Measurements from ENCODE around the gene ITGA2B.
"Not testable (repeated sequence)": the region's sequence is repeated elsewhere in the genome, so short reads cannot be mapped to it uniquely, and the experiment has no call there.

The ITGA2B gene

GRCh38 chr17:44368391-44369243, 20.8 kb downstream of the ITGA2B start:
- not testable (repeated sequence) for DNase-seq

- no peak for DNase-seq
Measured at GRCh38 chr17:44367231-44367979, 22.0 kb downstream of the ITGA2B start.

GRCh38 chr17:44365051-44365450, 24.4 kb downstream of the ITGA2B start:
- DNase-seq: not testable (repeated sequence)

GRCh38 chr17:44363613-44364159, 25.8 kb downstream of the ITGA2B start, which contains the start of gene FAM171A2:
Gene FAM171A2 (minus strand): TSS chr17:44363853. CDS start chr17:44363714, 139 bp downstream.
- peak; percentile 64 for DNase-seq

GRCh38 chr17:44362949-44363612, 26.4 kb downstream of the ITGA2B start:
- DNase-seq: no peak

- no peak for DNase-seq
Measured at GRCh38 chr17:44362459-44362948, 26.9 kb downstream of the ITGA2B start.

GRCh38 chr17:44361292-44362260, 27.9 kb downstream of the ITGA2B start:
- DNase-seq: no peak

- DNase-seq: no peak
Measured at GRCh38 chr17:44360826-44361225, 28.6 kb downstream of the ITGA2B start.

GRCh38 chr17:44360144-44360533, 29.3 kb downstream of the ITGA2B start:
- DNase-seq: no peak

- no peak for DNase-seq
Measured at GRCh38 chr17:44359458-44360143, 29.8 kb downstream of the ITGA2B start.

- DNase-seq: no peak
Measured at GRCh38 chr17:44359006-44359405, 30.4 kb downstream of the ITGA2B start.

GRCh38 chr17:44358066-44358465, 31.4 kb downstream of the ITGA2B start:
- DNase-seq: no peak

- DNase-seq: no peak
Measured at GRCh38 chr17:44356241-44356640, 33.2 kb downstream of the ITGA2B start.

- no peak for DNase-seq
Measured at GRCh38 chr17:44355642-44356099, 33.8 kb downstream of the ITGA2B start.

GRCh38 chr17:44354582-44355561, 34.6 kb downstream of the ITGA2B start:
- no peak for DNase-seq

GRCh38 chr17:44353672-44354331, 35.6 kb downstream of the ITGA2B start:
- DNase-seq: no peak

GRCh38 chr17:44352828-44353671, 36.4 kb downstream of the ITGA2B start:
- DNase-seq: no peak
